ENCODE measurements around the gene DDX41.

DNA sequence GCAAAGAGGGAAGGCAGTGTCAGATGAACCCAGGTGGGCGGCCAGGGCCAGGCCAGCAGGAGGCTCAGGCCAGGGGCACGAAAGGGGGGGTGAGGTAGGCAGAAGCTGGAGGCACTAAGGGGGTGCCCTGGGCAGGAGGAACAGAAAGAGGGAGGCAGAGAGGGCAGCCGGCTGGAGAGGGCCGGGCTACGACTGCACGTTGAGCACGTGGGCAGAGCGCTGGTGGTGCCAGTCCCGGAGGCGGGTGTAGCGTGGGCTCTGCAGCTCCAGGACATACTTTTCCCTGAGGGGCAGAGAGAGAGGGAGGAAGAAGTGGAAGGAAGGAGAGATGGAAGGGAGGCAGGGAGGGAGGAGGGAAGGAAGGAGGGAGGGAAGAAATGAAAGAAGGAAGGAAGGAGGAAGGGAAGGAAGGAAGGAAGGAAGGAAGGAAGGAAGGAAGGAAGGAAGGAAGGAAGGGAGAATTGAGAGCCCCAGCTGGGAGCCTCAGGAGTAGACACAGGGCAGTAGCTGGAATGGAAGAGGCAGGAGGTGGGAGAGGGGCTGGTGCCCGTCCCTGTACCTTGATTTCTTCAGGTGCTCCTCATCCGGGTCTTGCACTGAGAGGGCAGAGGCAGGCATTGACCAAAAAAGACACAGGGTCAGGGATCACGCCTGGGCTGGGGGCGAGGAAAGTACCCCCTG lies 26.3 kb downstream of the DDX41 start:
- TF ChIP-seq, protein P1, sequence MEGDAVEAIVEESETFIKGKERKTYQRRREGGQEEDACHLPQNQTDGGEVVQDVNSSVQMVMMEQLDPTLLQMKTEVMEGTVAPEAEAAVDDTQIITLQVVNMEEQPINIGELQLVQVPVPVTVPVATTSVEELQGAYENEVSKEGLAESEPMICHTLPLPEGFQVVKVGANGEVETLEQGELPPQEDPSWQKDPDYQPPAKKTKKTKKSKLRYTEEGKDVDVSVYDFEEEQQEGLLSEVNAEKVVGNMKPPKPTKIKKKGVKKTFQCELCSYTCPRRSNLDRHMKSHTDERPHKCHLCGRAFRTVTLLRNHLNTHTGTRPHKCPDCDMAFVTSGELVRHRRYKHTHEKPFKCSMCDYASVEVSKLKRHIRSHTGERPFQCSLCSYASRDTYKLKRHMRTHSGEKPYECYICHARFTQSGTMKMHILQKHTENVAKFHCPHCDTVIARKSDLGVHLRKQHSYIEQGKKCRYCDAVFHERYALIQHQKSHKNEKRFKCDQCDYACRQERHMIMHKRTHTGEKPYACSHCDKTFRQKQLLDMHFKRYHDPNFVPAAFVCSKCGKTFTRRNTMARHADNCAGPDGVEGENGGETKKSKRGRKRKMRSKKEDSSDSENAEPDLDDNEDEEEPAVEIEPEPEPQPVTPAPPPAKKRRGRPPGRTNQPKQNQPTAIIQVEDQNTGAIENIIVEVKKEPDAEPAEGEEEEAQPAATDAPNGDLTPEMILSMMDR (IDR thresholded peaks at IDR 0.05): no peak
- TF ChIP-seq POLR2AphosphoS5 (IDR thresholded peaks at IDR 0.05): peak; percentile 44
- peak in 1 of 2 donors; percentile 6 for TF ChIP-seq POLR2A (IDR thresholded peaks at IDR 0.05)

Data from gastroesophageal sphincter (tissue), 3 donors.